DOHH2 (cell line): Measurements from ENCODE around the gene BRCA2.

Experiments
- H3F3A ChIP-seq: fragments of 200-600 bp; sonication (generic), shearing (Covaris generic); 2 replicates; pipeline ENCODE4 v1.6.0; 2016; ENCODE audit warnings: antibody characterized with exemption, mild to moderate bottlenecking; ENCODE audit not compliant: control insufficient read depth, insufficient read depth
- H3K27ac ChIP-seq: fragments of 200-600 bp; sonication (generic); 2 replicates; pipeline ENCODE4 v1.5.1; 2014; ENCODE audit warnings: low read depth, mild to moderate bottlenecking, low read length, moderate library complexity
- H3K27me3 ChIP-seq: fragments of 200-600 bp; sonication (generic); 2 replicates; pipeline ENCODE4 v1.6.1; 2014; ENCODE audit warnings: mild to moderate bottlenecking, low read length, mixed read lengths; ENCODE audit not compliant: control insufficient read depth
- H3K36me3 ChIP-seq: fragments of 200-600 bp; sonication (generic); 2 replicates; pipeline ENCODE4 v1.6.1; 2014; ENCODE audit warnings: mild to moderate bottlenecking, low read length, moderate library complexity, mixed read lengths; ENCODE audit not compliant: control insufficient read depth
- H3K4me1 ChIP-seq: fragments of 200-600 bp; sonication (generic); 2 replicates; pipeline ENCODE4 v1.6.1; 2014; ENCODE audit warnings: mild to moderate bottlenecking, low read length, mixed read lengths; ENCODE audit not compliant: control insufficient read depth
- H3K4me2 ChIP-seq: fragments of 200-600 bp; sonication (generic); 2 replicates; pipeline ENCODE4 v1.6.0; 2014; ENCODE audit warnings: mild to moderate bottlenecking, low read length, moderate library complexity
- H3K4me3 ChIP-seq: fragments of 200-600 bp; sonication (generic); 2 replicates; pipeline ENCODE4 v1.5.1; 2014; ENCODE audit warnings: mild to moderate bottlenecking, low read length, mixed read lengths
- H3K79me2 ChIP-seq: fragments of 200-600 bp; sonication (generic); 2 replicates; pipeline ENCODE4 v1.6.1; 2014; ENCODE audit warnings: mild to moderate bottlenecking, low read length, mixed read lengths; ENCODE audit not compliant: control insufficient read depth
- H3K9me2 ChIP-seq: fragments of 200-600 bp; sonication (generic); replicated peaks from 2 replicates; pipeline ENCODE4 v1.6.1; 2014; ENCODE audit warnings: mild to moderate bottlenecking, low read length, mixed read lengths; ENCODE audit not compliant: control insufficient read depth
- H3K9me3 ChIP-seq: fragments of 200-600 bp; sonication (generic); 2 replicates; pipeline ENCODE4 v1.6.1; 2014; ENCODE audit warnings: antibody characterized with exemption, low read length, mixed read lengths; ENCODE audit not compliant: control insufficient read depth, insufficient read depth
- H4K20me1 ChIP-seq: fragments of 200-600 bp; sonication (generic); 2 replicates; pipeline ENCODE4 v1.6.0; 2014; ENCODE audit warnings: low read depth, mild to moderate bottlenecking, antibody characterized with exemption, low read length, moderate library complexity; ENCODE audit not compliant: control insufficient read depth, insufficient read depth
- EZH2phosphoT487 ChIP-seq: fragments of 200-600 bp; sonication (generic); IDR thresholded peaks from 2 replicates; pipeline ENCODE4 v1.6.1; 2017; ENCODE audit warnings: borderline replicate concordance, mild to moderate bottlenecking, antibody characterized with exemption, low read length, moderate library complexity, mixed read lengths
- TF ChIP-seq, protein P1 (sequence below): fragments of 200-600 bp; sonication (generic); IDR thresholded peaks from one replicate; pipeline ENCODE4 v1.5.1; 2014; ENCODE audit warnings: antibody characterized with exemption, mild to moderate bottlenecking, low read depth, low read length; ENCODE audit not compliant: poor library complexity, severe bottlenecking

Gene BRCA2

DNA sequence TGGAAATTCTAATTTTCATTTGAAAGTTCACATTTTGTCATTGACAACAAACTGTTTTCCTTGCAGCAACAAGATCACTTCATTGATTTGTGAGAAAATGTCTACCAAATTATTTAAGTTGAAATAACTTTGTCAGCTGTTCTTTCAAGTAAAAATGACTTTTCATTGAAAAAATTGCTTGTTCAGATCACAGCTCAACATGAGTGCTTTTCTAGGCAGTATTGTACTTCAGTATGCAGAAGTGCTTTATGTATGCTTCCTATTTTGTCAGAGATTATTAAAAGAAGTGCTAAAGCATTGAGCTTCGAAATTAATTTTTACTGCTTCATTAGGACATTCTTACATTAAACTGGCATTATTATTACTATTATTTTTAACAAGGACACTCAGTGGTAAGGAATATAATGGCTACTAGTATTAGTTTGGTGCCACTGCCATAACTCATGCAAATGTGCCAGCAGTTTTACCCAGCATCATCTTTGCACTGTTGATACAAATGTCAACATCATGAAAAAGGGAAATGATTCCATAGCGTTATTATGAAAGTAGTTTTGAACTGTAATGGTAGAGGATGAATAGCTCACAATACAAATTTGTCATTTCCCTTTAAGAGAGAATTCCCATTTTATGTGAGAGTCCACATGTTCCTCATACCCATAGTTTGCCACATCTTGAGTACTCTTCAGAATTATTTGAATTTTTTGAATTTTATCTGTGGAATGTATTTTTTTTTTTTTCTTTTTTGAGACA is 2.6 kb downstream of the BRCA2 start:
- peak overlapping the region; percentile 99 for H3K4me2 ChIP-seq
- H3F3A ChIP-seq: 0 out of 2 replicates have a peak, but pooled peaks cover 5% of the 10 kb centered on the region
- H4K20me1 ChIP-seq: no peaks in the 10 kb centered on the region
- no peaks in the 10 kb centered on the region for H3K9me2 ChIP-seq
- no peaks in the 10 kb centered on the region for H3K9me3 ChIP-seq
- peaks cover 77% of the 10 kb centered on the region for H3K79me2 ChIP-seq
- no peaks in the 10 kb centered on the region for H3K27me3 ChIP-seq
- peaks cover 34% of the 10 kb centered on the region for H3K4me1 ChIP-seq
- H3K4me3 ChIP-seq: peak overlapping the region; percentile 71
- no peak overlapping the region for H3K27ac ChIP-seq
- TF ChIP-seq EZH2phosphoT487: no peak
- TF ChIP-seq, protein P1, sequence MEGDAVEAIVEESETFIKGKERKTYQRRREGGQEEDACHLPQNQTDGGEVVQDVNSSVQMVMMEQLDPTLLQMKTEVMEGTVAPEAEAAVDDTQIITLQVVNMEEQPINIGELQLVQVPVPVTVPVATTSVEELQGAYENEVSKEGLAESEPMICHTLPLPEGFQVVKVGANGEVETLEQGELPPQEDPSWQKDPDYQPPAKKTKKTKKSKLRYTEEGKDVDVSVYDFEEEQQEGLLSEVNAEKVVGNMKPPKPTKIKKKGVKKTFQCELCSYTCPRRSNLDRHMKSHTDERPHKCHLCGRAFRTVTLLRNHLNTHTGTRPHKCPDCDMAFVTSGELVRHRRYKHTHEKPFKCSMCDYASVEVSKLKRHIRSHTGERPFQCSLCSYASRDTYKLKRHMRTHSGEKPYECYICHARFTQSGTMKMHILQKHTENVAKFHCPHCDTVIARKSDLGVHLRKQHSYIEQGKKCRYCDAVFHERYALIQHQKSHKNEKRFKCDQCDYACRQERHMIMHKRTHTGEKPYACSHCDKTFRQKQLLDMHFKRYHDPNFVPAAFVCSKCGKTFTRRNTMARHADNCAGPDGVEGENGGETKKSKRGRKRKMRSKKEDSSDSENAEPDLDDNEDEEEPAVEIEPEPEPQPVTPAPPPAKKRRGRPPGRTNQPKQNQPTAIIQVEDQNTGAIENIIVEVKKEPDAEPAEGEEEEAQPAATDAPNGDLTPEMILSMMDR: no peak
- peaks cover 70% of the 10 kb centered on the region for H3K36me3 ChIP-seq

DNA sequence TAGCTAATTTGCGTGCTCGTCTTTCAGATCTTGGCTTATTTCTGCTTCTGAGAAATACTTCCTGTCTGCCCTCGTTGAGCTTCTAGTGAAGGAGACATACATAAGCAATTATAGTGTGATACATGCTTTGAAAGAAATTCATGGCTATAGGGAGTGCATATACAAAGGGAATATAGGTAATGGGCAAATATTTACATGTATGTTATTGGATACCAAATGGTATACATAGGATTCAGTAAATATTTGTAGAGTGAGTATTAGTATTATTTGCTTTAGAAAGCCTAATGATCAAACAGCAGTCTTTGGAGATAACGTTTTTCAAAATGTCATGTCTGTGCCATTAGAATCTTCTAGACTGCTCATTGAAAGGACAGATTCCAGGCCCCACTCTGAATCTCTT is 5.2 kb downstream of the BRCA2 start:
- H3K4me2 ChIP-seq: no peak overlapping the region
- no peak for TF ChIP-seq EZH2phosphoT487
- TF ChIP-seq, protein P1: no peak
- H3K27me3 ChIP-seq: no peaks in the 10 kb centered on the region
- 0 out of 2 replicates have a peak, but pooled peaks cover 5% of the 10 kb centered on the region for H3F3A ChIP-seq
- no peak overlapping the region for H3K4me3 ChIP-seq
- no peak overlapping the region for H3K27ac ChIP-seq
- peaks cover 23% of the 10 kb centered on the region for H3K4me1 ChIP-seq
- H3K79me2 ChIP-seq: peaks cover 79% of the 10 kb centered on the region
- peaks cover 90% of the 10 kb centered on the region for H3K36me3 ChIP-seq
- H3K9me2 ChIP-seq: no peaks in the 10 kb centered on the region
- H3K9me3 ChIP-seq: no peaks in the 10 kb centered on the region
- H4K20me1 ChIP-seq: no peaks in the 10 kb centered on the region

DNA sequence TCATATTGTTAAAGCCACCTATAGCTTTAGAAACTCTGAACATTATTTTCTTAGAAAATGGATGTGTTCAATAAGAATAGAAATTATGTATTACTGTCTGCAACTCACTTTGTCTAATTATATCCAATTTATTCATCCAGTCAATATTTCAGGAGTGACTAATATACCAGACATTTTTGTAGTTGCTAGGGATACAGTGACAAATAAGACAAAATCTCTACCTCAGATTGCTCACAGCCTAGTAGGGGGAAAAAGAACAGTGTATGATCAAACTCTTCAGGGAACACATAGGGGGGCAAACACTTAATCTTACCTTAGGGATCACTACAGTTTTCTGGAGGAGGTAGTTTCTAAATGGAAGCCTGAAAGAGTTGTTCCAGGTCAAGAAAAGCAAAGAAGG is 8.6 kb downstream of the BRCA2 start:
- H3K4me1 ChIP-seq: no peaks in the 10 kb centered on the region
- H3K9me2 ChIP-seq: no peaks in the 10 kb centered on the region
- no peak overlapping the region for H3K4me2 ChIP-seq
- H3K27me3 ChIP-seq: no peaks in the 10 kb centered on the region
- peaks cover 47% of the 10 kb centered on the region for H3K79me2 ChIP-seq
- peaks cover 89% of the 10 kb centered on the region for H3K36me3 ChIP-seq
- no peak for TF ChIP-seq EZH2phosphoT487
- TF ChIP-seq, protein P1: no peak
- H3F3A ChIP-seq: no peaks in the 10 kb centered on the region; the same call in 1 of the 2 replicates
- no peak overlapping the region for H3K27ac ChIP-seq
- no peaks in the 10 kb centered on the region for H3K9me3 ChIP-seq
- H3K4me3 ChIP-seq: no peak overlapping the region
- H4K20me1 ChIP-seq: no peaks in the 10 kb centered on the region
